Mesothelial cell of epicardium (in vitro differentiated cells): ENCODE measurements around the gene DIPK1A. TPM values are rescaled to one million over a fixed set of nuclear protein-coding genes. Genes with fewer than 3 reads are reported as not detected.

ENCODE experiments used
- DNase-seq, 2 experiments: peaks; one replicate each; pipeline ENCODE4 v3.0.0; 2021; ENCODE audit warnings: low spot score in 2 of 2; ENCODE audit not compliant: unreplicated experiment in 2 of 2
- H3K27ac Mint-ChIP-seq: 2 replicates; pipeline ENCODE4 v1.8.0; 2021; ENCODE audit warnings: mixed read lengths
- H3K27me3 Mint-ChIP-seq: 2 replicates; pipeline ENCODE4 v1.8.0; 2021; ENCODE audit warnings: low read depth, mixed read lengths
- H3K36me3 Mint-ChIP-seq: 2 replicates; pipeline ENCODE4 v1.8.0; 2021; ENCODE audit warnings: mixed read lengths
- H3K4me1 Mint-ChIP-seq: 2 replicates; pipeline ENCODE4 v1.8.0; 2021; ENCODE audit warnings: mixed read lengths
- H3K4me3 Mint-ChIP-seq: 2 replicates; pipeline ENCODE4 v1.8.0; 2021; ENCODE audit warnings: mild to moderate bottlenecking, moderate library complexity, mixed read lengths
- H3K9me3 Mint-ChIP-seq: 2 replicates; pipeline ENCODE4 v1.8.0; 2021; ENCODE audit warnings: mixed read lengths
- total RNA-seq: library from RNA; stranded (reverse); gene quantifications from 3 replicates; pipeline ENCODE4 v1.2.1, GENCODE V29; 2021
- TF ChIP-seq, protein P1 (sequence below): fragments of 200-600 bp; sonication (generic); IDR thresholded peaks from one replicate; pipeline ENCODE4 v1.5.0; 2021; ENCODE audit warnings: antibody characterized with exemption; ENCODE audit not compliant: unreplicated experiment

The DIPK1A gene
- 11.8 to 13.8 TPM (median 12.3 TPM) in 3 replicates for total RNA-seq

DNA sequence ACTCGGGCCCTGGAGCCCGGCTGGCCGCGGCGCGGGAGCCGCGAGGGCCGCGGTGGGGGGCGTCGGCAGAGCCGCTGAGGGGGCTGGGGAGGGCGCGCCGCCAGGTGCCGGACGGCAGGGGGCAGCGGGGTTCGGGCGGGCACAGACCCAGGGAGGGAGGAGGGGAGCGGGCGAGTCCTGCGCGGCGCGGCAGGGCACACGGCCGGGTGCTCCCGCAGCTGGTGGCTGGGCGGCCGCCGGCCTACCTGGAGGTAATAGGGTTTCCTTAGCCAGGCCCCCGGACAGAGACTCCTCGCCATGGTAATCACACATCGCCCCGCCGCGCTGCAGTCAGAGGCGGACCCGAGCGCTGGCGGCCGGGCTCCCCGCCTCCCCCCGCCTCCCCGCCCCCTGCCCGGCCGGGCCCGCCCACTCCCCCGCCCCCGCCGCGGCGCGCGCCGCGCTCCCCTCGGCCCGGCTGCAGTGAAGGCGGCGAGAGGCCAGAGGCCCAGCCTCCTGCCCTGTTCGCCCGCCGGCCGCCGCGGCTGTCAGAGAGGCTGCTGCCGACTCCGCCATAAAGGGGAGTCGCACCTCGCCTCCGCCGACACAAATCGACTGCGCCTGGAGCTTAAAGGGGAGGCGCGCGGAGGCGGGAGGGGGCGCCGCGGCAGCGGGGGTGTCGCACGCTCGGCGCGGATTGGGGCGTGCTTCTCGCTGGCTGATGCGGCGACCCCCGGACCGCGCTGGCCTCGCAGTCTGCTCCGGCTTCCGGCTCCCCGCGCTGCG is at the start of gene DIPK1A:
TSS of gene DIPK1A (minus strand) at position 332 of the 765 bp plus-strand sequence. CDS start at position 299, 33 bp downstream.
- peak; percentile 58 to 70 for DNase-seq
- H3K4me3 Mint-ChIP-seq, result peak within 1 kb of the TSS; percentile 89
- H3K9me3 Mint-ChIP-seq, result no peaks in the 10 kb centered on the region
- H3K4me1 Mint-ChIP-seq, result peaks cover 32% of the 10 kb centered on the region
- TF ChIP-seq, protein P1, sequence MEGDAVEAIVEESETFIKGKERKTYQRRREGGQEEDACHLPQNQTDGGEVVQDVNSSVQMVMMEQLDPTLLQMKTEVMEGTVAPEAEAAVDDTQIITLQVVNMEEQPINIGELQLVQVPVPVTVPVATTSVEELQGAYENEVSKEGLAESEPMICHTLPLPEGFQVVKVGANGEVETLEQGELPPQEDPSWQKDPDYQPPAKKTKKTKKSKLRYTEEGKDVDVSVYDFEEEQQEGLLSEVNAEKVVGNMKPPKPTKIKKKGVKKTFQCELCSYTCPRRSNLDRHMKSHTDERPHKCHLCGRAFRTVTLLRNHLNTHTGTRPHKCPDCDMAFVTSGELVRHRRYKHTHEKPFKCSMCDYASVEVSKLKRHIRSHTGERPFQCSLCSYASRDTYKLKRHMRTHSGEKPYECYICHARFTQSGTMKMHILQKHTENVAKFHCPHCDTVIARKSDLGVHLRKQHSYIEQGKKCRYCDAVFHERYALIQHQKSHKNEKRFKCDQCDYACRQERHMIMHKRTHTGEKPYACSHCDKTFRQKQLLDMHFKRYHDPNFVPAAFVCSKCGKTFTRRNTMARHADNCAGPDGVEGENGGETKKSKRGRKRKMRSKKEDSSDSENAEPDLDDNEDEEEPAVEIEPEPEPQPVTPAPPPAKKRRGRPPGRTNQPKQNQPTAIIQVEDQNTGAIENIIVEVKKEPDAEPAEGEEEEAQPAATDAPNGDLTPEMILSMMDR, result peak; percentile 19
- no peaks in the 10 kb centered on the region for H3K27me3 Mint-ChIP-seq
- no peaks in the 10 kb centered on the region for H3K36me3 Mint-ChIP-seq
- peak within 1 kb of the TSS; percentile 85 for H3K27ac Mint-ChIP-seq

DNA sequence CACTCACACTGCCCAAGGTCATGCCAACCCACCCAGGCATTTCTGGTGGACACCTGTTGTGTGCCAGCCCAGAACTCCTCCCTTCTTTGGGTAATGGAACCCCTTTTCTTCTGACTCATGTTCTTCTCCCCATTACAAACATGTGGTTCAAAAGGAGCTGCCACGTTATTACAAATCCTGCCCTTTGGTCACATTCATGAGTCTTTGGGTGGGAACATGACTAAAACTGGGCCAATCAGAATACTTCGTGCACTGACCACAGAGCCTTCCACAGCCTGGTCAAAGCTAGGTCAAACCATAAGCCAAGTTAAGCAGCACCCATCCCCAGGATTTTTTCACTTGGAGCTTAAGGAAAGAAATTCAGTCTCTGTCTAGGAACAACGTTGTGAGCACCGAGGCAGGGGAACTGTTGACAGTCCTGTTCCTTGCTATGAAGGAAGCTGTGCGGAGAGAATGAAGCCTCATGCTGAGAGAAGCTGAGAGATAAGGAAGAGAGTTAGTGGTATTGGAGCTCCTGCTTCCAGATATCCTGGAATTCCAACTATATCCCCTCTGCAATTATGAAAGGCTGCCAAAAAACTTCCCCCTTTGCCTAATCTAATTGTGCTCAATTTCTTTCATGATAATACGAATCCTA is 46.8 kb upstream of the DIPK1A start:
- Mint-ChIP-seq H3K27ac (no peak overlapping the region), H3K36me3 (no peaks in the 10 kb centered on the region), H3K4me1 (peaks cover 12% of the 10 kb centered on the region), H3K9me3 (no peaks in the 10 kb centered on the region), H3K4me3 (no peak overlapping the region), H3K27me3 (peaks cover 6% of the 10 kb centered on the region)
- TF ChIP-seq, protein P1, result no peak
- DNase-seq, result no peak

DNA sequence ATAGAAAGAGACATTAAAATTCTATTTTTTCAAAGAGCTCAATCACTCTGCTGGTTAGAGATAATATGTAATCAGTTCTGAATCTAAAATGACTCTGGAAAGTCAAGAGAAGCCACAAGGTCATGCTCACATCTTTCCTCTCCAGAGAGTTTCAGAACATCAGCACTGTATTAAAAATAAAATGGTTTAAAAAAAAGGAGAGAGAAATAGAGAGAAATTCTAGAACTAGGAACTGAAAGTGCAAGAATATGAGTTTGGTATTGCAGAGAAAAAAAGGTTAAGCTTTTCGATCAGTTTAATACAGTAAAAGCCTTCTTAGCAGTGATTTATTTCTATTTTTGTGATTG is 44.0 kb upstream of the DIPK1A start:
- Mint-ChIP-seq H3K36me3 (no peaks in the 10 kb centered on the region), H3K4me1 (peaks cover 34% of the 10 kb centered on the region), H3K27ac (no peak overlapping the region), H3K9me3 (no peaks in the 10 kb centered on the region), H3K27me3 (peaks cover 6% of the 10 kb centered on the region), H3K4me3 (no peak overlapping the region)
- no peak for DNase-seq
- TF ChIP-seq, protein P1, result no peak

DNA sequence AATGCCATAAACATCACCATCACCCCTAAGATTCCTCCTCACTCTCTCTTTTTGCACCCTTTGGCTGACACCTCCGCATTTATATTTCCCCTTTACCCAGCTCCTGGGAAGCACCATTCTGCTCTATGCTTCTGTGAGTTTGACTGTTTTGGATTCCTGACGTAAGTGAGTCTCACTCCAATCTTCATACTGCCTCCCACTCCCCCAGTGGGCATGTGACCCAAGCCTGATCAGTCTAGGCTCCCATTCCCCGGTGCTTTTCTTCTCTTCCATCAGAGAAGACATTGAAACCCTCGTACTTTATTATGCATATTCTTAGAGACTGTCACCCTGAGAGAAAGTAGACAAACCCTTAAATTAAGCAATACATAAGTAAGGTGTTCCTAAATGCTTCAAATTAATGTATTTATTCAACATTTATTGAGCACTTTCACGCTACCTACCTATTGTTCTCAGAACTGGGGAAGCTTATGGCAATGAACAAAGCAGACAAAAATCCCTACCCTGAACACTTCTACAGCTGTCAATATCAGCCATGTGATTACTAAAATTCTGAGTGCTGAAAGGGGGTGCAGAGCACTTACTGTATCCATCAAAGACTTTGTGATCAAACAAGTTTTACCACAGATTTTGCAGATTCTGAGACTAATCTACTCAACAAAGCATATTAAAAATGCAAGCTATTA is 43.4 kb upstream of the DIPK1A start:
- H3K27me3 Mint-ChIP-seq, result peaks cover 6% of the 10 kb centered on the region
- TF ChIP-seq, protein P1, result no peak
- no peak overlapping the region for H3K27ac Mint-ChIP-seq
- no peaks in the 10 kb centered on the region for H3K36me3 Mint-ChIP-seq
- no peaks in the 10 kb centered on the region for H3K9me3 Mint-ChIP-seq
- H3K4me1 Mint-ChIP-seq, result peaks cover 37% of the 10 kb centered on the region
- no peak overlapping the region for H3K4me3 Mint-ChIP-seq
- no peak for DNase-seq

DNA sequence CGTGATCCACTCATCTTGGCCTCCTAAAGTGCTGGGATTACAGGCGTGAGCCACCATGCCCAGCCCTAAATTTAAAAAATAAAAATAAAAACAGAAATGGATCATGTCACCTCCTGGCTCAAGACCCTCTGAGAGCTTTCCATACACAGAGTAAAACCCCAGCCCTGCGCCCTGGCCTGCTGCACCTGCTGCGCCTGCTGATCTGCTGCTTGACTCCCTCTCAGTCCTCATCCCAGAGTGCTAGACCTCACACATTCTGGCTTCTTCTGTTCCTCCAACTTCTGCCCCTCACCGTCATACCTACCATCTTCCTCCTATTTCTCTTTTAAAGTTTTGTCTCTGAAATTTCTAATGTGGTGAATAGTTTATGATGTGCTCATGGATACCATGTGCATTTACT is 42.7 kb upstream of the DIPK1A start:
- no peak for DNase-seq
- Mint-ChIP-seq H3K9me3 (no peaks in the 10 kb centered on the region), H3K36me3 (no peaks in the 10 kb centered on the region), H3K4me1 (peaks cover 37% of the 10 kb centered on the region), H3K27me3 (peaks cover 6% of the 10 kb centered on the region), H3K4me3 (no peak overlapping the region), H3K27ac (no peak overlapping the region)
- TF ChIP-seq, protein P1, result no peak
